ENCODE measurements around the gene TNIK.

- TF ChIP-seq TAF1 (IDR thresholded peaks at IDR 0.05; ENCODE audit: borderline replicate concordance, low read depth, low read length): no peak
- TF ChIP-seq POLR2AphosphoS5 (IDR thresholded peaks at IDR 0.05; ENCODE audit: low read depth, low read length): no peak
- TF ChIP-seq POLR2A (IDR thresholded peaks at IDR 0.05; ENCODE audit: low read depth, low read length): no peak
Observed at GRCh38 chr3:171508676-171509075, 48.5 kb upstream of the TNIK start.

Data from GM12892 (cell line).